NCI-H2227 treated with DMSO at 0.1 percent for 48 hours (cell line): ENCODE data around the gene NANOS3.
"Not testable (repeated sequence)": the region's sequence is repeated elsewhere in the genome, so short reads cannot be mapped to it uniquely, and the experiment has no call there.

Source experiments
- DNase-seq: peaks from one replicate; lab custom pipeline; 2025; lab: John Stamatoyannopoulos, UW

Gene NANOS3

DNA sequence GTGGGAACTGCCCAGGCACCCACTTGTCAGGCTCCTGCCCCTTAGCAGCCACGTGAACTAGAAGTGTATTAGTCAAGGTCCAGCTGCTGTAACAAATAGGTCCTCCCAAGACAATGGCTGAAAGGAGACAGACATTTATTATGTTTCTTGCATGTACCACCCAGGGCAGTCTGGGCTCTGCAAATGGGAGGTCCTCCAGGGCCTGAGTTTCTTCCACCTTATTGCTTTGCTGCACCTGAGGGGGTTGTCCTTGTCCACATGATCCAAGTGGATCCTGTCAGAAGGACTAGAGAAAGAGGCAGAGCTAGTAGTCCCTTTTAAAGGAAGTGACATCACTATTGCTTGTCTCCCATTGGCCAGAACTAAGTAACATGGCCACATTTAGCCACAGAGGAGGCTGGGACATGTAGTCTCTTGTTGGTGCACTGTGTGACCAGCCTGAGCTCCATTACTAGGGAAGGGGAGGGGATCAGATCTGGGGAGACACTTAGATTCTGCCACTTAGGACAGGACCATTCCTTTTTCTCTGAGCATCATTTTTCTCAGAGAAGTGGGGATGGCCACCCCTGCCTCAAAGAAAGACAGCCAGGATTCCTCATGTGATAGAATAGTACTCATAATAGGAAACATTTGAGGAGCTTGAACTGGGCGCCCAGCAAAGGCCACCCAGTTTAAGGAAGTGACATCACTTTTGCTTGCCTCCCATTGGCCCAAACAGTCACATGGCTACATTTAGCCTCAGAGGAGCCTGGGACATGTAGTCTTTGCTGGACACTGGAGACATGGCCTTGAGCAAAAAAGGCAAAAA is 44.2 kb downstream of the NANOS3 start:
- DNase-seq, result peak; percentile 19

GRCh38 chr19:13922118-13922517 is 45.2 kb downstream of the NANOS3 start:
- not testable (repeated sequence) for DNase-seq

- DNase-seq, result no peak
These were observed 46.5 kb downstream of the NANOS3 start for GRCh38 chr19:13923194-13923987.

GRCh38 chr19:13926010-13926409 is 49.1 kb downstream of the NANOS3 start:
- no peak for DNase-seq

GRCh38 chr19:13926715-13927114 is 49.8 kb downstream of the NANOS3 start:
- DNase-seq, result no peak

DNA sequence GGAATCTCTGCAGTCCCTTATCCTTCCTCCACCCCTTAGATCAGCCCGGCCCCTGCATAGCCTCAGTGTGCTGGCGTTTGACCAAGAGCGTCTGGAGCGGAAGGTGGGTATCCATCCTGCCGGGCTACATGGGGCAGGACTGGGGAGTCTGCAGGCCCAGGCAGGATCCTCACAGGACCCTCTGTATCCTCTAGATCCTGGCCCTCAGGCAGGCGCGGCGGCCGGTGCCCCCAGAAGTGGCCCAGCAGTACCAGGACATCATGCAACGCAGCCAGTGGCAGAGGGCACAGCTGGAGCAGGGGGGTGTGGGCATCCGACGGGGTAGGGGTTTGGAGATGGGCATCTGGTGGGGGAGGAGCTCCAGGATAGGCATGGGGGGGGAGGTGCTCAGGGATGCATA is 52.4 kb downstream of the NANOS3 start:
- DNase-seq, result no peak

GRCh38 chr19:13929956-13930355 is 53.0 kb downstream of the NANOS3 start:
- DNase-seq, result no peak
